Measurements from ENCODE around the gene PATE3.

- TF ChIP-seq CTCF (IDR thresholded peaks at IDR 0.05) (no peak), POLR2A (IDR thresholded peaks at IDR 0.05) (no peak)
These were observed 10.6 kb upstream of the PATE3 start for GRCh38 chr11:125777309-125777708.

Data from esophagus squamous epithelium (tissue), 4 donors.